Hepatocyte (in vitro differentiated cells): ENCODE results near the gene PPP2R5B. TPM values are rescaled to one million over a fixed set of nuclear protein-coding genes. Genes with fewer than 3 reads are reported as not detected.

ENCODE experiments used
- DNase-seq: peaks from one replicate; pipeline ENCODE4 v3.0.0-alpha.2; 2016; ENCODE audit warnings: low spot score
- H2AFZ ChIP-seq: fragments of 200-600 bp; sonication (generic); 2 replicates; pipeline ENCODE4 v1.6.0; 2016; ENCODE audit warnings: antibody characterized with exemption, mild to moderate bottlenecking
- H3K27ac ChIP-seq: fragments of 200-600 bp; sonication (generic); 2 replicates; pipeline ENCODE4 v1.5.1; 2016; ENCODE audit warnings: mild to moderate bottlenecking
- H3K27me3 ChIP-seq: fragments of 200-600 bp; sonication (generic); 2 replicates; pipeline ENCODE4 v1.6.1; 2016
- H3K36me3 ChIP-seq: fragments of 200-600 bp; sonication (generic); replicated peaks from 2 replicates; pipeline ENCODE4 v1.5.1; 2016; ENCODE audit warnings: low read depth; ENCODE audit not compliant: insufficient read depth
- H3K4me1 ChIP-seq: fragments of 200-600 bp; sonication (generic); 2 replicates; pipeline ENCODE4 v1.5.1; 2016; ENCODE audit warnings: mild to moderate bottlenecking, moderate library complexity; ENCODE audit not compliant: insufficient read depth
- H3K4me2 ChIP-seq: fragments of 200-600 bp; sonication (generic); 2 replicates; pipeline ENCODE4 v1.6.0; 2016
- H3K4me3 ChIP-seq: fragments of 200-600 bp; sonication (generic); 2 replicates; pipeline ENCODE4 v1.5.1; 2016; ENCODE audit warnings: mild to moderate bottlenecking
- H3K79me2 ChIP-seq: fragments of 200-600 bp; sonication (generic); 2 replicates; pipeline ENCODE4 v1.6.0; 2017; ENCODE audit warnings: mild to moderate bottlenecking
- H3K9me2 ChIP-seq: fragments of 200-600 bp; sonication (generic); replicated peaks from 2 replicates; pipeline ENCODE4 v1.6.0; 2017; ENCODE audit warnings: mild to moderate bottlenecking; ENCODE audit not compliant: insufficient read depth
- H3K9me3 ChIP-seq: fragments of 200-600 bp; sonication (generic); 2 replicates; pipeline ENCODE4 v1.5.1; 2016; ENCODE audit warnings: low read depth, mild to moderate bottlenecking
- H4K20me1 ChIP-seq: fragments of 200-600 bp; sonication (generic); 2 replicates; pipeline ENCODE4 v1.6.0; 2016; ENCODE audit warnings: mild to moderate bottlenecking; ENCODE audit not compliant: insufficient read depth, poor library complexity, severe bottlenecking
- EZH2 ChIP-seq: fragments of 200-600 bp; sonication (generic); IDR thresholded peaks from 2 replicates; pipeline ENCODE4 v1.6.1; 2016; ENCODE audit warnings: antibody characterized with exemption, mild to moderate bottlenecking, borderline replicate concordance
- EZH2phosphoT487 ChIP-seq: fragments of 200-600 bp; sonication (generic); IDR thresholded peaks from one replicate; pipeline ENCODE4 v1.6.1; 2018; ENCODE audit warnings: antibody characterized with exemption, mild to moderate bottlenecking, low read depth, moderate library complexity; ENCODE audit not compliant: unreplicated experiment, severe bottlenecking
- WGBS: methylation state at CpG from one replicate; pipeline ENCODE4 v1.1.6; 2016; ENCODE audit warnings: low lambda C conversion rate; ENCODE audit errors: missing lambda C conversion rate; 5-methylcytosine and 5-hydroxymethylcytosine counted together
- polyA plus RNA-seq: library from polyadenylated mRNA; unstranded; fragments of >200 nt; fragmentation: Nextera tagmentation; extraction: Ambion mirVana; gene quantifications from 2 replicates; pipeline ENCODE4 v1.2.1, GENCODE V29; 2016
- total RNA-seq: library from RNA; depleted of rRNA; stranded (reverse); fragments of >200 nt; gene quantifications from 2 replicates; pipeline ENCODE4 v1.2.3, GENCODE V29; 2014
- TF ChIP-seq, protein P1 (sequence below): fragments of 200-600 bp; sonication (generic); IDR thresholded peaks from 2 replicates; pipeline ENCODE4 v1.5.1; 2016; ENCODE audit warnings: antibody characterized with exemption, mild to moderate bottlenecking; ENCODE audit not compliant: poor library complexity

PPP2R5B gene
- total and polyA plus RNA-seq, 2 experiments from 2014 or later = 16.9 to 19.5 TPM

DNA sequence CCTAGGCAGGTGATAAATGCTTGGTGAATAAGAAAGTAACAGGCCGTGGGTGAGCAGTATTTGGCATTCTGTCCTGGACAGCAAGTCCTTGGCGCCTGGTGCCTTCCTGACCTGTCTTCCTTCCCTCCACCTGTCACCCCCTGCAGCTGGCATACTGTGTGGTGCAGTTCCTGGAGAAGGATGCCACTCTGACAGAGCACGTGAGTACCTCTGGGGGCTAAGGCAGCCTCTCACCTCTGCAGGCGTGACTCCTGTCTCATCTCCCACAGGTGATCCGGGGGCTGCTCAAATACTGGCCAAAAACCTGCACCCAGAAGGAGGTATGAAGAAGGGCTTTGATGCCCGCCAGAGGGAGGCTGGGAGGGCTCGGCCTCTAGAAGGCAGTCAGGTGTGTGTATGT, 6.8 kb downstream of the PPP2R5B start:
- H3K9me3 ChIP-seq = no peaks in the 10 kb centered on the region
- H3K4me2 ChIP-seq = no peak overlapping the region
- DNase-seq = no peak
- no peaks in the 10 kb centered on the region for H4K20me1 ChIP-seq
- no peak overlapping the region for H3K27ac ChIP-seq
- WGBS = 97% methylated on average over 7 of the region's 7 CpGs
- no peaks in the 10 kb centered on the region for H3K9me2 ChIP-seq
- H3K4me1 ChIP-seq = peaks cover 8% of the 10 kb centered on the region
- H3K79me2 ChIP-seq = no peaks in the 10 kb centered on the region
- H3K4me3 ChIP-seq = no peak overlapping the region
- no peaks in the 10 kb centered on the region for H3K36me3 ChIP-seq
- H3K27me3 ChIP-seq = no peaks in the 10 kb centered on the region
- TF ChIP-seq EZH2phosphoT487 = no peak
- TF ChIP-seq, protein P1, sequence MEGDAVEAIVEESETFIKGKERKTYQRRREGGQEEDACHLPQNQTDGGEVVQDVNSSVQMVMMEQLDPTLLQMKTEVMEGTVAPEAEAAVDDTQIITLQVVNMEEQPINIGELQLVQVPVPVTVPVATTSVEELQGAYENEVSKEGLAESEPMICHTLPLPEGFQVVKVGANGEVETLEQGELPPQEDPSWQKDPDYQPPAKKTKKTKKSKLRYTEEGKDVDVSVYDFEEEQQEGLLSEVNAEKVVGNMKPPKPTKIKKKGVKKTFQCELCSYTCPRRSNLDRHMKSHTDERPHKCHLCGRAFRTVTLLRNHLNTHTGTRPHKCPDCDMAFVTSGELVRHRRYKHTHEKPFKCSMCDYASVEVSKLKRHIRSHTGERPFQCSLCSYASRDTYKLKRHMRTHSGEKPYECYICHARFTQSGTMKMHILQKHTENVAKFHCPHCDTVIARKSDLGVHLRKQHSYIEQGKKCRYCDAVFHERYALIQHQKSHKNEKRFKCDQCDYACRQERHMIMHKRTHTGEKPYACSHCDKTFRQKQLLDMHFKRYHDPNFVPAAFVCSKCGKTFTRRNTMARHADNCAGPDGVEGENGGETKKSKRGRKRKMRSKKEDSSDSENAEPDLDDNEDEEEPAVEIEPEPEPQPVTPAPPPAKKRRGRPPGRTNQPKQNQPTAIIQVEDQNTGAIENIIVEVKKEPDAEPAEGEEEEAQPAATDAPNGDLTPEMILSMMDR = no peak
- no peak for TF ChIP-seq EZH2
- H2AFZ ChIP-seq = no peak overlapping the region

DNA sequence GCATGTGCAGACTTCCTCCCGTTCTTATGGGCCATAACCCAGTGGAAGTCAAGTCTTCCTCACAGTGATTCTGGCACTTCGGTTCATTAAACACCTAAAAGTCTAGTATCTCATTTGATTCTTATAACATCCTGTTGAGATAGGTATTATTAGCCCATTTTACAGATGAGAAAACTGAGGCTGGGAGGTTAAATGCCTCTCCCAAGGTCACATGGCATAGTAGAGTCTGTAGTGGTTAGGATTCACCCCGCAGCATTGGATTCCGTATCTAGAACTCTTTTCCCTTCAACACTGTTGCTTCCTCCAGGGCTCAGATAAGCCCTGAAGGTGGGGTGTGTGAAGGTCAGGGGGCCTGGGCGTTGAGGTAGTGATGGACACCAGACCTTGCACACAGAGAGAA, 7.8 kb downstream of the PPP2R5B start:
- Histone ChIP-seq H2AFZ (no peak overlapping the region), H3K4me1 (peaks cover 8% of the 10 kb centered on the region), H3K9me3 (no peaks in the 10 kb centered on the region), H3K79me2 (no peaks in the 10 kb centered on the region), H3K9me2 (no peaks in the 10 kb centered on the region), H3K4me2 (no peak overlapping the region), H3K36me3 (no peaks in the 10 kb centered on the region), H3K27me3 (no peaks in the 10 kb centered on the region), H3K4me3 (no peak overlapping the region), H3K27ac (no peak overlapping the region), H4K20me1 (no peaks in the 10 kb centered on the region)
- DNase-seq = no peak
- WGBS = 94% methylated on average over 5 of the region's 5 CpGs
- TF ChIP-seq, protein P1 = no peak
- no peak for TF ChIP-seq EZH2
- TF ChIP-seq EZH2phosphoT487 = no peak

DNA sequence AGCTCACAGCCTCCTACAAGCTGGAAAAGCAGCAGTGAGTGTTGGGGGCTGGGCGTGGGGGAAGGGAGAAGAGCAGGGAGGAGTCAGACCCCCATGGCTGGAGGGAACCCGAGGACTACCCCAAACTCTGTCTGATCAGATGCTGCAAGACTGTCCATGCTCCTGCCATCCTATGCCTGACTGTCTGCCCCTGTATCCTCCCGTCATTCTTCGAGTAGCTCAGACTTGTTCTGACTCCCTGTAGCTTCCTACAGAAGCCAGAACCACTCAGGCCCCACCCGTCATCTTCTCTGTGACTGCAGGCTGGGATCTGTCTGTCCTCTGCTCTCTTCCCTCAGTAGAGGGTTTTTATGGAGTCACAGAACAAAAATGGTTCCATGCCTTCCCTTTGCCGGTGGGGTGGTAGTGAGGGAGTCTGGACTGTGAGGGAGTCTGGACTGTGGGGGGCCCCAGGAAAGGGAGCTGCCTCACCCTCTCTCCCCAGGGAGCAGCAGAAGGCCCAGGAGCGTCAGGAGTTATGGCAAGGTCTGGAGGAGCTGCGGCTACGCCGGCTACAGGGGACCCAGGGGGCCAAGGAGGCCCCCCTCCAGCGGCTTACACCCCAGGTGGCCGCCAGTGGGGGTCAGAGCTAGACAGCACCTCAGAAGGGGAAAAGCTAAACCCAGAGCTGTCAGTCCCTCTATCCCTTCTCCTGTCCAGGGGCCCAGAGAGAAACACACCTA, 8.9 kb downstream of the PPP2R5B start:
- H3K27ac ChIP-seq = no peak overlapping the region
- no peak overlapping the region for H2AFZ ChIP-seq
- H3K4me2 ChIP-seq = no peak overlapping the region
- no peaks in the 10 kb centered on the region for H4K20me1 ChIP-seq
- H3K27me3 ChIP-seq = no peaks in the 10 kb centered on the region
- TF ChIP-seq EZH2 (no peak), EZH2phosphoT487 (no peak)
- TF ChIP-seq, protein P1 = no peak
- H3K9me3 ChIP-seq = no peaks in the 10 kb centered on the region
- H3K36me3 ChIP-seq = no peaks in the 10 kb centered on the region
- 94% methylated on average over 12 of the region's 12 CpGs for WGBS
- no peak for DNase-seq
- no peak overlapping the region for H3K4me3 ChIP-seq
- H3K4me1 ChIP-seq = peaks cover 8% of the 10 kb centered on the region
- no peaks in the 10 kb centered on the region for H3K9me2 ChIP-seq
- no peaks in the 10 kb centered on the region for H3K79me2 ChIP-seq
